ENCODE data around the gene EPS8L1.

GRCh38 chr19:55034751-55035150 is 40.9 kb upstream of the EPS8L1 start:
- TF ChIP-seq CTCF (conservative IDR thresholded peaks at IDR 0.05 in 1 of 2, IDR thresholded peaks at IDR 0.05 in 1 of 2; ENCODE audit: extremely low read depth in 1 of 2, insufficient read depth in 1 of 2, low read depth in 1 of 2, low read length in 2 of 2) (no peak), EZH2 (IDR thresholded peaks at IDR 0.05; ENCODE audit: borderline replicate concordance, low read length) (no peak)

Data from mammary epithelial cell (primary cell).